Activated gamma-delta T cell treated with anti-CD3 and anti-CD28 coated beads, Interleukin-2, amount 50 U/mL, for 16 hours (primary cell): ENCODE results near the gene NBPF6.
"Not testable (repeated sequence)": the region's sequence is repeated elsewhere in the genome, so short reads cannot be mapped to it uniquely, and the experiment has no call there.

Source experiments
- DNase-seq: peaks from one replicate; pipeline ENCODE4 v3.0.0-alpha.2; 2020; ENCODE audit warnings: low read depth

The NBPF6 gene

GRCh38 chr1:108502138-108502537 is 52.0 kb downstream of the NBPF6 start:
- no peak for DNase-seq

GRCh38 chr1:108502624-108503023 is 52.5 kb downstream of the NBPF6 start:
- no peak for DNase-seq

- no peak for DNase-seq
Observed at GRCh38 chr1:108503062-108503733, 53.1 kb downstream of the NBPF6 start.

- no peak for DNase-seq
Observed at GRCh38 chr1:108504447-108504846, 54.3 kb downstream of the NBPF6 start.

GRCh38 chr1:108505763-108506070 is 55.6 kb downstream of the NBPF6 start:
- DNase-seq: no peak

- DNase-seq: no peak
Observed at GRCh38 chr1:108511764-108512163, 61.6 kb downstream of the NBPF6 start.

GRCh38 chr1:108512239-108513043 is 62.3 kb downstream of the NBPF6 start:
- no peak for DNase-seq

GRCh38 chr1:108513044-108513415 is 62.9 kb downstream of the NBPF6 start:
- no peak for DNase-seq

- not testable (repeated sequence) for DNase-seq
Observed at GRCh38 chr1:108513914-108514313, 63.8 kb downstream of the NBPF6 start.

GRCh38 chr1:108517301-108517897 is 67.3 kb downstream of the NBPF6 start:
- DNase-seq: not testable (repeated sequence)
